Hematopoietic multipotent progenitor cell treated with erythropoietin and hydrocortisone succinate and interleukin-3 and kit ligand, for 8 days (in vitro differentiated cells): Measurements from ENCODE around the gene HIC1.
A peak's percentile ranks its signal among the peaks of the same experiment; 100 is the strongest.

ENCODE experiments used
- DNase-seq: peaks from one replicate; pipeline ENCODE4 v3.0.0-alpha.2; 2015

The HIC1 gene

DNA sequence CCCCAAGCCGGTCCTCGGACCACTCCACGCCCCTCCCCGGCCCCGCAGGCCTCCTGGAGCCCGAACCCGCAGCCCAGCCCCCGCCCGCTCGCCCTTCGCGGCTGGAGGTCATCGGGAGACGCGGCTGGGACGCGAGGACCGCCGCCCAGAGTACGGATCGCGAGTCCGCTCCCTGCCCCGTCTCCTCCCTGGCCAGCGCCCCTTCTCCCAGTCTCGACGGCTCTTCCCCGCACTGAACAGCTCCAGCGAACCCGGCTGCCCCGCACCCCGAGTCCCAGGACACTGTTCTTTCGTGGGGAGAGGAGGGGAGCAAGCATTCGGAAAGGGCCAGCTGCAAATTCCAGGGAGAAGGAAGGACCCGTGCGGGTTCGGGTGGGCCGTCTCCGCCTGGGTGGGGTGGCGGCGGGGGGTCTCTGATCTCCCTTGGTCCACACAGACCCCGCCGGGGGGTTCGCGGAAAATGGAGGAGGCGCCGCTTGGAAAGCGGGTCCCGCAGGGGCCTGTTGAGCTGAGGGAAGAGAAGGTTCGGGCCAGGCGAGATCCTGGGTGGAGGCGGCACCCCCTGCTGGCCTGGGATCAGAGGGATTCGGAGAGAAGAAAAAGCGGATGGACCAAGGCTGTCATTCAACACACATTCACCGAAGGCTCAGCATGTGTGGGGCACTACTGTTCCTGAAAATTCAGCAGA is 29.1 kb upstream of the HIC1 start:
- peak; percentile 45 for DNase-seq

DNA sequence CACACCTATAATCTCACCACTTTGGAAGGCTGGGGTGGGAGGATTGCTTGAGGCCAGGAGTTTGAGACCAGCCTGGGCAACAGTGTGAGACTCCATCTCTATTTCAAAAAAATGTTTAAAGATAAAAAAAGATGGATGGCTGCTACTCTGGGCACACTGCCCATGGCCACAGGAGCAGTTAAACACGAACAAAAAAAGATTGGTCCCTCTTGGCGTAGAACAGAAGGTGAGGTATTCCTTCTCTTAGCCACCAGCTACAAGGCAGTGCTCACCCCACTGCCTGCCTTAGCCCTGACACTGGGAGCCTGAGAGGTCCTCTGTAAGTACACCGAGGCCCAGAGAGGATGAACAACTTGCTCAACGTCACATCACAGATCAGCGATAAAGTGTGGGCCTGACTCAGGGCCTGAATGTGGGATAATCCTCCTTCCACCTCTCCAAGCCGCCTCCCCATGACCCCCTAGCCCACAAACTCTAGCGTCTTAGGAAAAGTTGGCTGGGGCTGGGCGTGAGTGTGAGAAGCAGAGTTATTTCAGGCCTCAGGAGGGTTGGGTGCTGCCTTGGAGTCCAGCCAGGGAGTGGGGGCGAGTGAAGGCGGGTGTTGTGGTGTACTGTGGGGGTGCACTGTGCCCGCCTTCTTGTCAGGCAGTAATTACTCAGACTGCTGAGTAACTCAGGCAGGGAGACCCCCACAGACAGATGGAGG is 27.2 kb upstream of the HIC1 start:
- DNase-seq, result peak; percentile 40

DNA sequence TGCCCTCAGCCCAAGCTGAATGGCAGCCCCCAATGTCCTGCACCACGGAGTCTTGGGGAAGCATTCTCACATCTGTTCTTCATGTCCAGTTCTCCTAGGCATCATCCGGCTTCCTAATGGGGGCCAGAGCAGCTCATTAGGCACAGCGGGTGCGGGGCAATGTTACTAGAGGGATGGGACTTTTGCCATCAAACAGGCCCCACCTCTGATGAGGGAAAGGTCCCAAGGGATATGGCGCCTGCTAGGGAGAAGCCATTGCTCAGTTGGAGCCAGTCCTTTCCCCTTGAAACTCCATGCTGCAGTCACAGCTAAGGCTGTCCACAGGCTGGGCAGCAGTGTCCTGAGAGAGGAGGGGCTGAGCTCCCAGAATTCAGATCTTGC is 26.7 kb upstream of the HIC1 start:
- DNase-seq, result no peak

DNA sequence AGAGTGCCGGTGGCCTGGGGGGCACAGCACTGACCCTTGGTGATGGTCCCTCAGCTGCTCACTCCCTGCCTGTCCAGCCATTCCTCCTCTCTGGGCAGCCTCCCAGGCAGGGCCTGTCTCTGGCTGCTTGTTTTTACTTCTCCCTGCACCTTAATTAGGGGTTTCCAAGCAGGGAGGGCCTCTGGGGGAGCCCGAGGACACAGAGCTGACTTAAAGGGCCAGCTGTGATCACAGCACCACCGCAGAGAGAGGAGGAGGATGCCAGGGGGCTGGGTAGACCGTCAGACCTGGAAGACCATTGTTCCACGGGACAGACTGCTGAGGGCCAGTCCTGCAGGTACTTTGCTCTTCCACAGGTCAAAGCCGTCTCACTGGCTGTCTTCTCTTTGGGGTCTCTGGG is 26.2 kb upstream of the HIC1 start:
- DNase-seq, result no peak

DNA sequence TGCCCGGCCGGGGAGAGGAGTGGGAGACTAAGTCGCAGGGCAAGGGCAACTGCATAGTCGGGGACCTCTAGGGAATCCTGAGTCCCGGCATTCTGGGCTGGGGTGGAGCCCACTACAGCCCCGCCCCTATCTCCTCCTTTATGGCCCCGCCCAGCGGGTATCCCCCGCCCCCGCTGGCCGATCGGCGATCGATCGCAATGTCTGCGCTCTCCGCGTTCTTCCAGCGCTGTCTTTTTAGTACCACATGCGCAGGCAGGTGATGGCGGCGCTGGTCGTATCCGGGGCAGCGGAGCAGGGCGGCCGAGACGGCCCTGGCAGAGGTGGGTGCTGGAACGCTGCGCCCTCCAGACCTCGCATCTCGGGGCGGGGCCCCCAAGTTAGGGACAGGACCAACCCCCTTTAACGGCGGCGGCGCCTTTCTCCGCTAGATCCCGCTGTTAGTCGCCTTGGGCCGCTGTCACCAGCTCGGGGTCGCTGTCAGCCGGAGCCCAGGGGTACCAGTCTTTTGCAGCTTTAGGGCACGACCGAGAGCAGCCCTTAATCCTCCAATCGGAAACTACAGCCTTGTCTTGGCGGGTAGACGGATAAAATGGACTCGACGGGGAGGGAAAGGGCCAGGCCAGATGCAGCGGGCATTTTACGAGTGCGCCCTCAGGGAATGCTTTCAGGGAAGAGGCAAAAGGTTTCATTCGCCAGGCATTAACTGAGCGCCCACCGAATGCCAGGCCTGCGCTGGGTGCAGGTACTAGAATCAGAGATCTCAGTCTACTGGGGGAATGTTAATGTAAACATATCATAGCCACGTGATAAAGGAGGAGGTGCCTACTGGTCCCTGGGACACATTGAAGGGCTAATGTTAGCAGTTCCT is 24.8 kb upstream of the HIC1 start, which contains the start of gene DPH1:
DPH1 (plus strand) TSS at position 243 of the 868 bp plus-strand sequence; CDS start at position 260, 17 bp downstream.
- DNase-seq, result peak; percentile 88

DNA sequence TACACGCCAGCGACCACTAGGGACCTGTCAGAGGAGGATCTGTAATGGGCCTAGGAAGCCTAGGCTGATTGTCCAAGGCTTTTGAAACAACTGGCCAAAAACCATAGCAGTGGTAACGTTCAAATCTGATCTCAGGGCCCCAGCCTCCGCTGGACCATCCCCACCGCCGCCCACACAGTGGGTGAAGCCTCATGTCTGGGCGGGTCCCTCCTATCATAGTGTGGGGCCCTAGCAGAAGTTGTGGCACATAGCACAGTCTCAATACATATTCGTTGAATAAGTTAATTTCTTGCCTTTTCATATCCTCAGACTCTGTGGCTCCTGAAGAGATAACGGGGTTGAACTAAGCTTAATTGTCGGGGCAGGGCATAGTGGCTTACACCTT is 24.1 kb upstream of the HIC1 start:
- DNase-seq, result peak; percentile 93

DNA sequence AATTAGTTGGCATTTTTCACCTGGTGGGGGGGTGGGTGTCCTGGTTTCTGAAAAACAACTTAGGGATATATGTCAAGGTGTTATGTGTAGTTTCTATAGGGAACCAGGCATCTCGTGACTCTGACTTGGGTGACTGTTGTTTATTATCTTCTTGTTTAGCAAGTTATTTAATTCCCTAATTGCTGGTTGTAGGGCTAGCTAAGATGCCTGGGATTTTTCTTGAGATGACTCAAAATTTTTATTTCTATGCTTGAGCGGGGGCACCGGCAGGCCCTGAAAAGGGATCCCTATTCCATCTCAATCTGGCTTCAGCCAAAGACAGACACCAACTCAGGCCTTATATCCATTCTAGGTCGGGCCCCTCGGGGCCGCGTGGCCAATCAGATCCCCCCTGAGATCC is 21.8 kb upstream of the HIC1 start:
- no peak for DNase-seq

DNA sequence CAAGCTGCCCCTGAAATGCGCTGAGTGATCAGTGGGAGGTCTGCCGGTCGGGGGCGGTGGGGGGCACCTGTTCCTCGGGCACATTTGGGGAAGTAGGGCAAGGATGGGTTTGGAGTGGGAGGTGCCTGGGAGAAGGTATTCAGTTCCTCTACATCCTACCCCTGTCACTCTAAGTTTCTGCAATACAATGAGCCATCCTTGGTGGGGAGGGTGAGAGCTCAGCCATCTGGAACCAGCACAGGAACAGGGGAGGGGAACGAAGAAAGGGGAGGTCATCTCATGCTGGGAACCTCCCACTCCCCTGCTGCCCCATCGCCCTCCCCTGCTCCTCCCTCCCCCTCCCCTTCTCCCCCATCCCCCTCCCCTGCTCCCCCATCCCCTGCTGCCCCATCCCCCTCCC is 20.7 kb upstream of the HIC1 start:
- DNase-seq, result no peak

DNA sequence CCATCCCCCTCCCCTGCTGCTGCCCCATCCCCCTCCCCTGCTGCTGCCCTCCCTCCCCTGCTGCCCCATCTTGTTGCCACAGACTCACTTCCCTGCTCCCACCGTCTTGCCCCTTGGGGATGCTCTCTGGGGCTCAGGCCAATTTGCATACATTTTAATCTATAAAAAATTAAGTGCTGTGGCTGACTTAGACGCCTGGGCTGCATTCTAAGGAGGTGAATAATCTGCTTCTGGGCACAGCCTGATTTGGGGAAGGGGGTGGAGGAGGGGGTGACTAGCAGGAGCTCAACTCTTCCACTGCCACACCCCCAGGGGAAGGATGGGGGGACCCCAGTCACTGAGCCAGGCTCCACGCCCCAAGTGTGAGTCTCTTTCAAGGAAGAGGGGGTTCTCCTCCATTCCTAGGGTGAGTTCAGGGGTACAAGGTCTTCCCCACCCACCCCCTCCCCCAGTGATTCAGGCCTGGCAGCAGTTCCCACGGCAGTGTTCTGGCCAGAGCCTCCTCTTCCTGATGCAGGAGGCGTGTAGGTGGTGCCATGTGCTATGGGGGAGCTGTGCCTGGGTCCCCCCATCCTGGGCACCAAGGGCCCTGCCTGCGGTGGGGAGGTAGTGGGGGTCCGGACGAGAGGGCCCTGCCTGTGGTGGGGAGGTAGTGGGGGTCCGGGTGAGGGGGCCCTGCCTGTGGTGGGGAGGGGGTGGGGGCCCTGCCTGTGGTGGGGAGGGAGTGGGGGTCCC is 19.9 kb upstream of the HIC1 start:
- DNase-seq, result no peak

DNA sequence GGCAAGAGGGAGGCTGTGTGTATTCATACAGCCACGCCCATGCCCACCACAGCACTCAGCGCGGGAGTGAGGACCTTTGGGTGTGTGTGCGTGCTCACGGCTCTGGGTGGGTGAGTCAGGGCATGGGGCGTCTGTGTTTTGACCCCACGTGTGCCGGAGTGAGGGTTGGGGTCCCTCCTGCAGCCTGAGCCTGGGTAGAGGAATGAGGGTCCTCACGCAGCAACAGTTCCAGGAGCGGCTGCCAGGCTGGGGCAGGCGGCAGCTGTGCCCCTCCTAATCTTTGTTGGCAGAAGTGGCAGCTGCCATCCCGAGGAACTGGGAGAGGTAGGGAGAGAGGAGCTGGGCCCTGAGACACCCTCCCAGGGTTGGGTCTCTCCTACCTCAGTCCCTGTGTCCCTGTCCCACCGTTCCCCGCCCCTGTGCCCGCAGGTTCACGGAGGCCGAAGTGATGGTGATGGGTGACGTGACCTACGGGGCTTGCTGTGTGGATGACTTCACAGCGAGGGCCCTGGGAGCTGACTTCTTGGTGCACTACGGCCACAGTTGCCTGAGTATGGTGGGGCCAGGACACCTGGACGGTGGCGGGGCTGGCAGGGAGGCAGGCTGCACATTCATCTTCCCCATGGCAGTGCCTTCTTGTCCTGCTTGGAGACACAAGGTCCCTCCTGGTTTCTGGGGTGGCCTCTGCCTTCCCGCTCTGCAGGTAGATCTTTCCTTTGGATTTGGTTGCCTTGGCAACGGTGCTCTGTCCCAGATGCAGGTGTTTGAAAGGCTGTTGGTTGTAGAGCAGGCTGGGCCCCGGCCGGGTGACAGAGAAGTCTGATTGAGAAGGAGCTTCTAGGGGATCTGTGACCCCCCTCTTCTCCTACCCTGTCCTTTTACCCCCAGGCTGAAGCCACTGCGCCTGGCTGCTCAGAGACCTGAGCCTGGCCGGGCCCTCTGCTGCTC is 19.1 kb upstream of the HIC1 start:
- no peak for DNase-seq

DNA sequence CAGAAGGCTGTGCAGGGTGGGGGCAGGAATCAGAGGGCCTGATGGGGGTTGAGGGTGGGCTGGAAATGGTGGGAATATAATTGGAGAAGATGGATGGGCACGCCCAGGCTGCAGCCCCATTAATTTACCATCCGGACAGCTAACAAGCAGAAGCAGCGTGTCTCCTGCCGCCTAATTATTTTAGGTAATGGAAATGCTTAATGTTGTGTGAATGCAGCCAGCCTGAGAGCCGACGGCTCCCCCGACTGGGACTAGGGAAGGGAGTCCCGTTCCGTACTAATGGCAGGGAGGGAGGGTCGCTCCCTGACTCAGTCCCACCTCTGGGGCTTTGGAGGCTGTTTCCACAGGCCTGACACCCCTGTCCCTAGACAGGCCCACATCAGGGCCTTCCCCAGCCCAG is 17.7 kb upstream of the HIC1 start:
- DNase-seq, result no peak

DNA sequence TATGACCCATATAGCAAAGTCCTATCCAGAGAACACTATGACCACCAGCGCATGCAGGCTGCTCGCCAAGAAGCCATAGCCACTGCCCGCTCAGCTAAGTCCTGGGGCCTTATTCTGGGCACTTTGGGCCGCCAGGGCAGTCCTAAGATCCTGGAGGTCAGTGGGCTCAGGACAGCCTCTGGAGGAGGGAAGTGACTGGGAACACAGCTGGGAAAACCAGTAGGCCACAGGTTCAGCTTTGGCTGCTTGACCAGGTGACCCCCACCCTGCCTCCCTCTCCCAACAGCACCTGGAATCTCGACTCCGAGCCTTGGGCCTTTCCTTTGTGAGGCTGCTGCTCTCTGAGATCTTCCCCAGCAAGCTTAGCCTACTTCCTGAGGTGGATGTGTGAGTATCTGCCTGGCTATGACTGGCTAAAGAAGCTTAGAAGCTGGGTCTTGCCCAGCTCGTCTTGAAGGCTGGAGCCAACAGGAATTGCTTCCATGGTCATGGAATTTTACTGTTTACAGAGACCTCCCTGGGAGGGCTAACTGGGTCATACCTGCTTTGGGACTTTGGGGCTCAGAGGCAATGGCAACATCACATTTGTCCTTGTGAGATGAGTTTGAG is 14.6 kb upstream of the HIC1 start:
- no peak for DNase-seq

DNA sequence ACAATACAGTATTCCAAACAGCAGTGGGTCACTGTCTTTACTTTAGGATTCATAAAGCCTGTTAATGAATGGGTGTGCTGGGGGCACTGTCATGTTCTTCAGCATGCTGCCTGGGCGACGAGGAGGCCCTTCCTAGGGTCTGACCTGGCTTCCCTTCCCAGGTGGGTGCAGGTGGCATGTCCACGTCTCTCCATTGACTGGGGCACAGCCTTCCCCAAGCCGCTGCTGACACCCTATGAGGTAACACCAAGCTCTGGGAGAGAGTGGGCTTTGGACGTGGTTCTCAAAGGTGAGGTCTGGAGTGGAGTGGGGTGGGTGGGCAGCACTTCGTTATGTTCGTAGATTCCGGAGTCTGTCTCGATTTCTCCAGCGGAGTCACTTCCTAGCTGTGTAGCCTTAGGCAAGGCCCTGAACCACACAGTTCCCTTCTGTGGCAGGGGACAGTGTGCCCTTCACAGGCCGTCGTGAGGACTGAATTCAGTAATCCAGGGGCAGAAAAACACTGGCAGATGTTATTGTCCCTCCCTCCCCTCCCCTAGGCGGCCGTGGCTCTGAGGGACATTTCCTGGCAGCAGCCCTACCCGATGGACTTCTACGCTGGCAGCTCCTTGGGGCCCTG is 13.9 kb upstream of the HIC1 start:
- DNase-seq, result no peak

DNA sequence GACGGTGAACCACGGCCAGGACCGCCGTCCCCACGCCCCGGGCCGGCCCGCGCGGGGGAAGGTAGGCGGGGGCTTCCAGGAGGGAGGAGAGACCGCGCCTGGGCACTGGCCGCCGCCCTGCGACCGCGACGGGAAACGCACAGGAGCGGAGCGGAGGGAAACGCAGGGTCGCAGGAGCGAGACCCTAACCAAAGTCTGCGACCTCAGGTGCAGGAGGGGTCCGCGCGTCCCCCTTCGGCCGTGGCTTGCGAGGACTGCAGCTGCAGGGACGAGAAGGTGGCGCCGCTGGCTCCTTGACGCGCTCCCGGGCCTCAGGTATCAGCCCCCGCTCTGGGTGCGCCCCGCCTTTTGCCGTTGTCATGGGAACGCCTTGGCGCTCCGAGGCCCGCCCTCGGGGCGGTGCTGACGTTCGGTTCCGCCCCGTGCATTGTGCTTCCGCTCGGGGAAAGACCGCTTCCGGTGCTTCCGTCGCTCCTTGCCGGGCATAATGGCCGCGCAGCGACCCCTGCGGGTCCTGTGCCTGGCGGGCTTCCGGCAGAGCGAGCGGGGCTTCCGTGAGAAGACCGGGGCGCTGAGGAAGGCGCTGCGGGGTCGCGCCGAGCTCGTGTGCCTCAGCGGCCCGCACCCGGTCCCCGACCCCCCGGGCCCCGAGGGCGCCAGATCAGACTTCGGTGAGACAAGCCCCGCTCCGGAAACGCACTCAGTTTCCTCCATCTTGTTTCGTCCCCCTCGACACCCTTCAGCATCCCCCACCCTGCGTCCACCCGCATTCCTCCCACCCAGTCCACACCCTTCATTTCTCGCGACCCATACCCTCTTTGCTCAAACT is 13.1 kb upstream of the HIC1 start, which contains the start of gene OVCA2:
OVCA2 (plus strand) TSS at position 462 of the 829 bp plus-strand sequence; CDS start at position 488, 26 bp downstream.
- DNase-seq, result peak; percentile 93

DNA sequence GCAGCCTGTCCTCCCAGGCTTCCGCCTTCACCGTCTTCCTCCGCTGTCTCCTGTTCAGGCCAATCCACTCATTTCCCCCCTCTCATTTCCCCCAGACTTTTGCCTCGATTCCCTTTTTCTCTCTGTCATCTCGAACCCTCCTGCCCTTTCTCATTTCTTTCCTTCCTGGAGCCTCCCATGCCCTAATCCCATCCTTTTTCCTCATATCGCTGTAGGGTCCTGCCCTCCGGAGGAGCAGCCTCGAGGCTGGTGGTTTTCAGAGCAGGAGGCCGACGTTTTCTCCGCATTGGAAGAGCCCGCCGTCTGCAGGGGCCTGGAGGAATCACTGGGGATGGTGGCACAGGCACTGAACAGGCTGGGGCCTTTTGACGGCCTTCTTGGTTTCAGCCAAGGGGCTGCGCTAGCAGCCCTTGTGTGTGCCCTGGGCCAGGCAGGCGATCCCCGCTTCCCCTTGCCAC is 12.5 kb upstream of the HIC1 start:
- peak; percentile 45 for DNase-seq

DNA sequence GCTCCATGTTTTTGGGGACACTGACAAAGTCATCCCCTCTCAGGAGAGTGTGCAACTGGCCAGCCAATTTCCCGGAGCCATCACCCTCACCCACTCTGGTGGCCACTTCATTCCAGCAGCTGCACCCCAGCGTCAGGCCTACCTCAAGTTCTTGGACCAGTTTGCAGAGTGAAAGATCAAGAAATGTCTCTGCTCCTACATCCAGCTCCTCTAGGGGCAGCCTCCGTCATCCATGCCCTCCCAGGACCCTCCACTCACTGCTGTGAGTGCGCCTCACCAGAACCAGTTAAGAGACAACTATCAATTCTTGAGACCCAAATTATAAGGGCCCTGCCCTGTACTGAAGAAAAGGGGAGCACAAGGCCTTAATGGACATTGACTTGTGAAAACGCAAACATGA is 12.0 kb upstream of the HIC1 start:
- no peak for DNase-seq

DNA sequence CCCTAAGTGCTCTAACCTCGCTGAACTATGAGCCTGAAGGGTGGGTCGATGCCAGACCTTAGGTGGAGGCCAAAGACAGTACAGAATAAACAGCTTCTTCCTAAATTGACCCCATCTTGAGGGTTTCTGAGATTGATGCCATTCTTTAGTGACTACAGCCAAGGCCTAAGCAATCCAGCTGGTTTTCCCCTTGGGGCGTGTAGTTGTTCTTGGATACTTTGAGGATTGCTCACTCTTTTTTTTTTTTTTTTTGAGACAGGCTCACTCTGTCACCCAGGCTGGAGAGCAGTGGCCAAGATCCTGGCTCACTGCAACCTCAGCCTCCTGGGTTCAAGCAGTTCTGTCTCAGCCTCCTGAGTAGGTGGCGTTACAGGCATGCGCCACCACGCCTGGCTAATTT is 11.1 kb upstream of the HIC1 start:
- DNase-seq, result no peak

DNA sequence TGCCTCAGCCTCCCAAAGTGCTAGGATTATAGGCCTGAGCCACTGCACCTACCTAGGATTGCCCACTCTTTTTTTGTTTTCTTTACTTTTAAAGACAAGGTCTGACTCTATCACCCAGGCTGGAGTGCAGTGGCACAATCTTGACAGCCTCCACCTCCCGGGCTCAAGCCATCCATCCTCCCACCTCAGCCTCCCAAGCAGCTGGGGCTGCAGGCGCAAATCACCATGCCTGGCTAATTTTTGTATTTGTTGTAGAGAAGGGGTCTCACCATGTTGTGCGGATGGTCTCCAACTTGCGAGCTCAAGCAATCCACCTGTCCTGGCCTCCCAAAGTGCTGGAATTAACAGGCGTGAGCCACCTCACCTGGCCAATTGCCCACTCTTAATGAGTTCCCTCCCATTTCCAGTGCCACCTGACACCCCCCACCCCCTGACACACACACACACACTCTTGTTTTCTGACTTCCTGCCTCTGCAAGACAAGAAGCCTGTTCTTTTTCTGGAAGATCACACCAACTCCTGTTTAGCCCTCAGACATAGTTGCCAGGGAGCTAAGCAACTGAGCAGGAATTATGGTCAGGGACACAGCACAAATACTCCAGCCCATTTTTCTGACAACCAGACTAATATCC is 10.5 kb upstream of the HIC1 start:
- DNase-seq, result no peak

DNA sequence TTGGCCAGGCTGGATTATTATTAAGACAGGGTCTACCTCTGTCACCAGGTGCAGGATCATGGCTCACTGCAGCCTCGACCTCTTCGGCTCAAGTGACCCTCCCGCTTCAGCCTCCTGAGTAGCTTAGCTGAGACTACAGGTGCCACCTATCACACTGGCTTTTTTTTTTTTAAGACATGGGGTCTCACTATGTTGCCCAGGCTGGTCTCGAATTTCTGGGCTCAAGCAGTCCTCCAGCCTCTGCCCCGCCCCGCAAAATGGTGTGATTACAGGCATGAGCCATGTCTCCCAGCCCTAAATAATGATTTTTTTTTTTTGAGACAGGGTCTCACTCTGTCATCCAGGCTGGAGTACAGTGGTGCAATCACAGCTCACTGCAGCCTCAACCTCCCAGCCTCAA is 7.3 kb upstream of the HIC1 start:
- DNase-seq, result no peak
